ENCODE data around the gene GPR35.

Gene GPR35

DNA sequence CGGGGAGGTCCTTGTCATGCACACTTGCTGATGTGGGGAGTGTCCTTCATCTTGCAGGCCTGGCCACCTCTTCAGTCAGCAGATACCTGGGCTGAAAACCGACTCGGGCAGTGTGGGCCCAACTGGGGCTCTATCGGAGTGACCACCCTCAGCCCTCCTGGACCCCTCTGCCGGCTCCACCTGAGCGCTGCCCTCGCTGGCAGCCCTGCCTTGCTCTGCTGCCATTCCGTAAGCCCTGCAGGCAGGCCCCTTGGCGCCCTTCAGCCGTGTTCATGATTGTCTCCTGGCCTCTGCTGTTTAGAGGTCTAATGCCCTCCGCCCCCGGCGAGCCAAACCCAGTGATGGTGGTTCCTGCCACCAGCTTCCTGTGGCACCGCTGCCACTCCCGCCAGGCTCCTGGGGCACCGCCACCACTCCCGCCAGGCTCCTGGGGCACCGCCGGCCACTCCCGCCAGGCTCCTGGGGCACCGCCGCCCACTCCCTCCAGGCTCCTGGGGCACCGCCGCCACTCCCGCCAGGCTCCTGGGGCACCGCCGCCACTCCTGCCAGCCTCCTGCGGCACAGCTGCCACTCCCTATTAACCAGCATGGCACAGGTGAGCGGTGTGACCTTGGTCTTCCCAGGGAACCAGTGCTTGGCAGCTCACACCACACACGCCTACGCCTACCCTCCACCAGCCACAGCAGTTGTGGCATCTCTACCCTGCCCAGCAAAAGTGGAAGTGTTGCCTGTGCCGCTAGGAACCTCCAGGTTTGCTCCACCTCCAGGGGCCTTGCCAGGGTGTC is 22.8 kb upstream of the GPR35 start:
- Histone ChIP-seq H3K4me1 (ENCODE audit: control insufficient read depth in 5 of 5, insufficient read depth in 5 of 5, low read length in 5 of 5) (peaks cover 2 to 15% (median 8%) of the 10 kb centered on the region in 5 donors), H3K36me3 (ENCODE audit: control insufficient read depth in 5 of 5, insufficient read depth in 5 of 5, low read length in 5 of 5) (peaks cover 0 to 39% (median 28%) of the 10 kb centered on the region in 5 donors), H3K4me3 (ENCODE audit: low read depth in 1 of 5, low read length in 5 of 5) (no peak overlapping the region), H3K27me3 (ENCODE audit: control insufficient read depth in 5 of 5, insufficient read depth in 4 of 5, low read length in 5 of 5) (no peaks in the 10 kb centered on the region), H3K27ac (ENCODE audit: low read depth, low read length) (no peak overlapping the region), H3K9ac (ENCODE audit: low read length in 5 of 5) (no peak overlapping the region), H3K9me3 (ENCODE audit: control insufficient read depth in 5 of 5, low read length in 5 of 5) (no peaks in the 10 kb centered on the region)

DNA sequence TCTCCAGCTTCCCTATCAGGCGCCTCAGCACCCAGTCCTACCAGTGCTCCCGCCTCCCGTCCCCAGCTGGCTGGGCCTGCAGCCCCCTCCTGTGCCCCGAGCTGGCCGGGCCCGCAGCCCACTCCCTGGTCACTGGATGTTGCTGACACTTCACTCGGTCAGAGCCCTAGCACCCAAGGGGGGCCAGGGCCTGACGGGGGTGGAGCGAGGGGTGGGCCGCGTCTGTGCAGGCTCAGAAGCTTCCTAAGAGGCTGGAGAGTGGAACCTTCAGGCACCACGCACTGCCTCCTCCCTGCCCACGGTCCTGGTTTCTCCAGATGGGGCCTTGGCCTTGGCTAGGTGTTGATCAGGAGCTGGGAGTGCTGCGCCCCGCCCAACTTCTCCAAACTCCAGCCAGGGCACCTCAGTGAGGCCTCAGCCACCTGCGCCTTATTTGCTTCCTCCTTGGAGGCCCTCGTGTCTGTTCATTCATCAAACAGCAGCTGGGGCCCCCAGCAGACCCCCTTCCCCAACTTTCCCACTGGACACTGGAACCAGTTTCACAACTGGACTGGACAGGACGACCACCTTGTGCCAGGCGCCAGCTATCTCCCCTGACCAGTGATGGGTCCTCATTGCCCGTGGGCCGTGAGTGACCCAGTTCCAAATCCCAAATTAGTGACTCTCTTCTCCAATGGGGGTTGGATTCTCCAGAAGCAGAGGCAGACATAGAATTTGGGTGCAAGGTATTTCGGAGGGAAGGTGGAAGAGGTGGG is 22.0 kb upstream of the GPR35 start:
- peaks cover 0 to 32% (median 21%) of the 10 kb centered on the region in 5 donors for H3K36me3 ChIP-seq (ENCODE audit: control insufficient read depth in 5 of 5, insufficient read depth in 5 of 5, low read length in 5 of 5)
- H3K27me3 ChIP-seq (ENCODE audit: control insufficient read depth in 5 of 5, insufficient read depth in 4 of 5, low read length in 5 of 5), result no peaks in the 10 kb centered on the region
- no peak overlapping the region for H3K4me3 ChIP-seq (ENCODE audit: low read depth in 1 of 5, low read length in 5 of 5)
- H3K27ac ChIP-seq (ENCODE audit: low read depth, low read length), result no peak overlapping the region
- no peaks in the 10 kb centered on the region for H3K9me3 ChIP-seq (ENCODE audit: control insufficient read depth in 5 of 5, low read length in 5 of 5)
- H3K4me1 ChIP-seq (ENCODE audit: control insufficient read depth in 5 of 5, insufficient read depth in 5 of 5, low read length in 5 of 5), result peaks cover 2 to 15% (median 8%) of the 10 kb centered on the region in 5 donors
- no peak overlapping the region for H3K9ac ChIP-seq (ENCODE audit: low read length in 5 of 5)

DNA sequence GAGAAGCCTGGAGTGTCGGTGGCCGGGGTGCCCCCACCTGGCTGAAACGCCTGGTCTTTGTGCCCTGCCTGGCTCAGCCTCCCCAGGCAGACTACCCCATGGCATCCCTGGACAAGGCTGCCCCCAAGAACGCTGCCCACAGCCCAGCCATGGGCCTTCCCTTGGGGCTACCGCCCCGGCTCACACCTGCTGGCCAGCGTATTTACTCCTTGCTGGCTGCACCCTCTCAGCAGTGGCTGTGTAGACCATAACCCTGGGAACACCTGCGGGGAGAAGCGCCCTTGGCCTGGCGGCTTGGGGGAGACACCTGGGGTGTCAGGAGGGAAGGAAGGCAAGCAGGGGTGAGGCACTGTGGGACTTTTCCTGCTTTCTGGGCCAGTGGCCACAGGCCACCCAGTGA is 21.4 kb upstream of the GPR35 start:
- Histone ChIP-seq H3K4me3 (ENCODE audit: low read depth in 1 of 5, low read length in 5 of 5) (no peak overlapping the region), H3K27me3 (ENCODE audit: control insufficient read depth in 5 of 5, insufficient read depth in 4 of 5, low read length in 5 of 5) (no peaks in the 10 kb centered on the region), H3K36me3 (ENCODE audit: control insufficient read depth in 5 of 5, insufficient read depth in 5 of 5, low read length in 5 of 5) (peaks cover 0 to 26% (median 15%) of the 10 kb centered on the region in 5 donors), H3K9ac (ENCODE audit: low read length in 5 of 5) (no peak overlapping the region), H3K4me1 (ENCODE audit: control insufficient read depth in 5 of 5, insufficient read depth in 5 of 5, low read length in 5 of 5) (peaks cover 2 to 15% (median 8%) of the 10 kb centered on the region in 5 donors), H3K9me3 (ENCODE audit: control insufficient read depth in 5 of 5, low read length in 5 of 5) (no peaks in the 10 kb centered on the region), H3K27ac (ENCODE audit: low read depth, low read length) (no peak overlapping the region)

DNA sequence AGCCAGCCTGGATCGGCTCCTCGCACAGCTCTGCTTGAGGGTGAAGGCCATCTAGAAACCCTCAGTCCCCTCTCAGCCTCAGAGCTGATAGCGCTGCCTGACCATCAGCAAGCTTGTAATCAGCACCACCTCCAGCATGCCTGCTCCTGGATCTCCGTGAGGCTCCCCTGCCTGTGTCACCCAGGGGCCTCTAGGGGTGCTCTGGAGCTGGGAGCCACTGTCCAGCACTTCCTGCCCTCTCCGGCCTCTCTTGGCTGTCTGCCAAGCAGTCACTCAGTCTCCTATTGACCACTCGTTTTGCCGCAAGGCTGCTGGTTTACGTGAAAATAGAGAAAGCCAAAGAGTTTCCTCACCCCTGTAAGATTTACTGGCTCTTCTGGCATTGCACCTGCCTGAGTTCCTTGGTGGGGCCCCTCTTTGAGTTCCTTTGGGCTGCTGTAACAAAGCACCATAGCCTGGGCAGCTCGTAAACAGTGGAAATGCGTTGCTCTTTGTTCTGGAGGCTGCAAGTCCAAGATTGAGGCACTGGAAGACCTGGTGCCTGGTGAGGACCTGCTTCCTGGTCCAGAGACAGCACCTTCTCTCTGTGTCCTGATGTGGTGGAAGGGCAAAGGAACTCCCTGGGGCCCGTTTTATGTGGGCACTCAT is 20.9 kb upstream of the GPR35 start:
- Histone ChIP-seq H3K9ac (ENCODE audit: low read length in 5 of 5) (no peak overlapping the region), H3K4me1 (ENCODE audit: control insufficient read depth in 5 of 5, insufficient read depth in 5 of 5, low read length in 5 of 5) (peaks cover 2 to 15% (median 8%) of the 10 kb centered on the region in 5 donors), H3K36me3 (ENCODE audit: control insufficient read depth in 5 of 5, insufficient read depth in 5 of 5, low read length in 5 of 5) (peaks cover 0 to 20% (median 10%) of the 10 kb centered on the region in 5 donors), H3K9me3 (ENCODE audit: control insufficient read depth in 5 of 5, low read length in 5 of 5) (no peaks in the 10 kb centered on the region), H3K4me3 (ENCODE audit: low read depth in 1 of 5, low read length in 5 of 5) (peak overlapping the region in 4 of 5 donors; percentile 2 to 42 (median 8)), H3K27me3 (ENCODE audit: control insufficient read depth in 5 of 5, insufficient read depth in 4 of 5, low read length in 5 of 5) (no peaks in the 10 kb centered on the region), H3K27ac (ENCODE audit: low read depth, low read length) (no peak overlapping the region)

DNA sequence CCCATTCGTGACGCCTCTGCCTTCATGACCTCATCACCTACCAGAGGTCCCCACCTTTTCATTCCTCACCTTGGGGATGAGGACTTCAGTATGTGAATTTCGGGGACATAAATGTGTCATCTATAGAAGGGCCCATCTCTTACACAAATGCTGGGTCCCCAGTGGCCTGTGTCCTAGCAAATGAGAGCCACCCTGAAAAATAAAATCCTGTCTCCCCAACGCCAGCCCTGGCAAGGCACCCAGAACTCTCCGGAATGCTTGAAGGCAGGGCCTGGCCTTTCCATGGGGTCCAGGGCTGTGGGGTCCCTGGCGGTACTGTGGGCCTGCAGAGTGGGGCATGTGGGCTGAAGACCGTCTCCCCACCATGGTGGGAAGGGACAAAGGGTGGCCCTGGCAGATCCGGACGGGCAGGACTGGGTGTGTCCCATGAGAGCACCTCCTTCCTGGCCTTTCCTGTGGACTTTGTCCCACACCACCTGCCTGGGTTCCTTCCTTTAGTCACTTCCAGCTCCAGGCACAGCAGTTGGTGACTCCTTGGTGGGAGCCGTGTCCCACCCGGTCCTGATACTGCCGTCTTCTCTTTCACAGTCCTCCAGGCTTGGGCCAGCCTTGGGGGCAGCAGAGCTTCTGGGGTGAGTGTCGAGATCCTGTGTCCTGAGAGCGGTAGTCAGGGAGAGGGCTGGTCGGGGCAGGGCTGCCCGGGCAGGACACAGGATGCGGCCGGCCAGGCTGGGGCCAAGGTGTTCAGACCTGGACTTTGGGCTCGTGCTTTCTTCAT is 20.2 kb upstream of the GPR35 start:
- H3K27ac ChIP-seq (ENCODE audit: low read depth, low read length), result no peak overlapping the region
- H3K9ac ChIP-seq (ENCODE audit: low read length in 5 of 5), result no peak overlapping the region
- no peak overlapping the region for H3K4me3 ChIP-seq (ENCODE audit: low read depth in 1 of 5, low read length in 5 of 5)
- peaks cover 2 to 15% (median 8%) of the 10 kb centered on the region in 5 donors for H3K4me1 ChIP-seq (ENCODE audit: control insufficient read depth in 5 of 5, insufficient read depth in 5 of 5, low read length in 5 of 5)
- no peaks in the 10 kb centered on the region for H3K9me3 ChIP-seq (ENCODE audit: control insufficient read depth in 5 of 5, low read length in 5 of 5)
- no peaks in the 10 kb centered on the region for H3K27me3 ChIP-seq (ENCODE audit: control insufficient read depth in 5 of 5, insufficient read depth in 4 of 5, low read length in 5 of 5)
- H3K36me3 ChIP-seq (ENCODE audit: control insufficient read depth in 5 of 5, insufficient read depth in 5 of 5, low read length in 5 of 5), result peaks cover 0 to 14% (median 6%) of the 10 kb centered on the region in 5 donors

DNA sequence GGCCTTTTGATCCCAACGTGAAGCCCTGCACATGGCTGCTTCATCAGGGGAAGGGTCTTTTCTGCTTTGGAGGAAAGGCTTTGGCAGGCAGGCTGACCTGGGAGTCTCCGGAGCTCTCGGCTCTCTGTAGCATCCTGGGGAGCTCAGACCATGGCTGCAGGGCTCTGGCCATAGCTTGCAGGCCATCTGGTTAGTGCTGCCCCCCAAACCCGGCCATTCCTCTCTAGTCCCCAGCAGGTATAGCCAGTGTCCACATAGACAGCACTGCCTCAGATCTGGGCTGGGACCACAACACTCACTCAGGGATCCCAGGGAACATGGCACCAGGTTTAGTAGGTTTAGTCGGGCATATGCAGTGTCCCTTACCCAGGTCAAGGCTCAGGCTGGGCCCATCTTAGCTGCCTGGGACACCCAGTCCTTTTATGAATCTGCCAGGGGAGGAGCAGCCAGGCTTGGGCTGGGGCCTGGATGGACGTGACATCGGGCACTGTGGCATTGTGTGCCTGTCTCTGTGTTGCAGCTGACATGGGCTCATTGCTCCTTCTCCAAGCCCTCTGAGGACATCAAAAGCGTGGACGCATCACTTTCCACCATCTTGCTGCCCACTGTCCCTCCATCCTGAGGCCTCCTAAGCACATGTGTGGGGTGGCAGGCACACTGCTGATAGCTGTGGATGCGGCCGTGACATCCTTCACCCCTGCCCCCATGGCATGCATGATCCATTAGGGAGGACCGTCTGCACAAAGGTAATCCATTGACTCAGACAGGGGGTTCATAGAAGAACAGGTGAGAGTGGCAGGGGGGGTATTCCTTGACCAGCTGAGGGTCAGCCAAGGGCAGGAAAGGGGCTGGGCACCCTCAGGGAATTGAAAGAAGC is 19.2 kb upstream of the GPR35 start:
- Histone ChIP-seq H3K27ac (ENCODE audit: low read depth, low read length) (no peak overlapping the region), H3K9ac (ENCODE audit: low read length in 5 of 5) (no peak overlapping the region)

DNA sequence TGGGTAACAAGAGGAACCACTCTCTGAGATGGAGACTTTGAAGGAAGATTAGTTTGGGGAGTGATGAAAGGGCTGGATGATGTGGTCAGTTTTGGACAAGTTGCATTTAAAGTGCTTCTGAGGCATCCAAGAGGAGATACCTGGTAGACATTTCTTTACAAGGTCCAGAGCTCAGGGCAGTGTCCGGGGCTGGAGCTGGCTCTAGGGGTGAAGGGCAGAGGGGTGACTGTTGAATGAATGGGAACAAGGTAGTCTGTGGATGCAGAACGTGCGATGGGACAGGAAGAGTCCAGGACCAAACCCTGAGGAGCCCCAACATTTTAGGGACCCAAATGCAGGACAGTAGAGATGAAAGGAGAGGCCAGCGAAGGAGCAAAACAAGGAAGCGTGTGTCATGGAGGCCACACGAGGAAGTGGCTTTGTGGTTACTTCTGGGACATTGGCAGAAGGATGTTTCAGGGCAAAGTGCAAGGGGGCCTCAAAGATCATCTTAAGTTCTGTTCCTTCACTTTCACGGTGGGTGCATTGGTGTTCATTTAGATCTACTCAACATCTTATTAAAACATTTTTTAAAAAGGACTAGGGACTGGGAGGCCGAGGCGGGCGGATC is 13.6 kb upstream of the GPR35 start:
- Histone ChIP-seq H3K4me1 (ENCODE audit: control insufficient read depth in 5 of 5, insufficient read depth in 5 of 5, low read length in 5 of 5) (peaks cover 0 to 8% (median 0%) of the 10 kb centered on the region in 5 donors), H3K36me3 (ENCODE audit: control insufficient read depth in 5 of 5, insufficient read depth in 5 of 5, low read length in 5 of 5) (no peaks in the 10 kb centered on the region), H3K9me3 (ENCODE audit: control insufficient read depth in 5 of 5, low read length in 5 of 5) (peaks cover 0 to 1% (median 0%) of the 10 kb centered on the region in 5 donors), H3K4me3 (ENCODE audit: low read depth in 1 of 5, low read length in 5 of 5) (no peak overlapping the region), H3K27ac (ENCODE audit: low read depth, low read length) (no peak overlapping the region), H3K9ac (ENCODE audit: low read length in 5 of 5) (no peak overlapping the region), H3K27me3 (ENCODE audit: control insufficient read depth in 5 of 5, insufficient read depth in 4 of 5, low read length in 5 of 5) (no peaks in the 10 kb centered on the region)

More for the DNA sequence above, 19.2 kb upstream of the GPR35 start:
- H3K4me1 ChIP-seq (ENCODE audit: control insufficient read depth in 5 of 5, insufficient read depth in 5 of 5, low read length in 5 of 5), result peaks cover 2 to 15% (median 8%) of the 10 kb centered on the region in 5 donors
- no peaks in the 10 kb centered on the region for H3K27me3 ChIP-seq (ENCODE audit: control insufficient read depth in 5 of 5, insufficient read depth in 4 of 5, low read length in 5 of 5)
- peaks cover 0 to 5% (median 0%) of the 10 kb centered on the region in 5 donors for H3K36me3 ChIP-seq (ENCODE audit: control insufficient read depth in 5 of 5, insufficient read depth in 5 of 5, low read length in 5 of 5)
- no peaks in the 10 kb centered on the region for H3K9me3 ChIP-seq (ENCODE audit: control insufficient read depth in 5 of 5, low read length in 5 of 5)
- no peak overlapping the region for H3K4me3 ChIP-seq (ENCODE audit: low read depth in 1 of 5, low read length in 5 of 5)

- H3K9me3 ChIP-seq (ENCODE audit: control insufficient read depth in 5 of 5, low read length in 5 of 5), result peaks cover 0 to 8% (median 0%) of the 10 kb centered on the region in 5 donors
- no peak overlapping the region for H3K4me3 ChIP-seq (ENCODE audit: low read depth in 1 of 5, low read length in 5 of 5)
- H3K27ac ChIP-seq (ENCODE audit: low read depth, low read length), result no peak overlapping the region
- no peaks in the 10 kb centered on the region for H3K27me3 ChIP-seq (ENCODE audit: control insufficient read depth in 5 of 5, insufficient read depth in 4 of 5, low read length in 5 of 5)
- no peak overlapping the region for H3K9ac ChIP-seq (ENCODE audit: low read length in 5 of 5)
- H3K36me3 ChIP-seq (ENCODE audit: control insufficient read depth in 5 of 5, insufficient read depth in 5 of 5, low read length in 5 of 5), result no peaks in the 10 kb centered on the region
- H3K4me1 ChIP-seq (ENCODE audit: control insufficient read depth in 5 of 5, insufficient read depth in 5 of 5, low read length in 5 of 5), result peaks cover 0 to 8% (median 0%) of the 10 kb centered on the region in 5 donors
Observed at GRCh38 chr2:240613781-240614180, 11.5 kb upstream of the GPR35 start.
